ENCODE data around the gene TFEB.

The TFEB gene

GRCh38 chr6:41763470-41763869 lies 28.1 kb upstream of the TFEB start:
- H3K4me3 ChIP-seq (ENCODE audit: low read depth, low read length) = no peak overlapping the region
- TF ChIP-seq, protein P1, sequence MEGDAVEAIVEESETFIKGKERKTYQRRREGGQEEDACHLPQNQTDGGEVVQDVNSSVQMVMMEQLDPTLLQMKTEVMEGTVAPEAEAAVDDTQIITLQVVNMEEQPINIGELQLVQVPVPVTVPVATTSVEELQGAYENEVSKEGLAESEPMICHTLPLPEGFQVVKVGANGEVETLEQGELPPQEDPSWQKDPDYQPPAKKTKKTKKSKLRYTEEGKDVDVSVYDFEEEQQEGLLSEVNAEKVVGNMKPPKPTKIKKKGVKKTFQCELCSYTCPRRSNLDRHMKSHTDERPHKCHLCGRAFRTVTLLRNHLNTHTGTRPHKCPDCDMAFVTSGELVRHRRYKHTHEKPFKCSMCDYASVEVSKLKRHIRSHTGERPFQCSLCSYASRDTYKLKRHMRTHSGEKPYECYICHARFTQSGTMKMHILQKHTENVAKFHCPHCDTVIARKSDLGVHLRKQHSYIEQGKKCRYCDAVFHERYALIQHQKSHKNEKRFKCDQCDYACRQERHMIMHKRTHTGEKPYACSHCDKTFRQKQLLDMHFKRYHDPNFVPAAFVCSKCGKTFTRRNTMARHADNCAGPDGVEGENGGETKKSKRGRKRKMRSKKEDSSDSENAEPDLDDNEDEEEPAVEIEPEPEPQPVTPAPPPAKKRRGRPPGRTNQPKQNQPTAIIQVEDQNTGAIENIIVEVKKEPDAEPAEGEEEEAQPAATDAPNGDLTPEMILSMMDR (IDR thresholded peaks at IDR 0.05; ENCODE audit: low read depth, low read length) = no peak
- in situ Hi-C loops (cut with HindIII; ENCODE audit: low sequenced_read_pairs) = no loop called here
- no peak for DNase-seq (ENCODE audit: low read depth, low spot score)

- in situ Hi-C loops (cut with HindIII; ENCODE audit: low sequenced_read_pairs) = no loop called here
- no peak for DNase-seq (ENCODE audit: low read depth, low spot score)
- TF ChIP-seq, protein P1 (IDR thresholded peaks at IDR 0.05; ENCODE audit: low read depth, low read length) = no peak
- H3K4me3 ChIP-seq (ENCODE audit: low read depth, low read length) = no peak overlapping the region
These were observed 24.6 kb upstream of the TFEB start for GRCh38 chr6:41759905-41760579.

- TF ChIP-seq, protein P1 (IDR thresholded peaks at IDR 0.05; ENCODE audit: low read depth, low read length) = no peak
- in situ Hi-C loops (cut with HindIII; ENCODE audit: low sequenced_read_pairs) = no loop called here
These were observed 23.9 kb upstream of the TFEB start for GRCh38 chr6:41759106-41759904.

DNA sequence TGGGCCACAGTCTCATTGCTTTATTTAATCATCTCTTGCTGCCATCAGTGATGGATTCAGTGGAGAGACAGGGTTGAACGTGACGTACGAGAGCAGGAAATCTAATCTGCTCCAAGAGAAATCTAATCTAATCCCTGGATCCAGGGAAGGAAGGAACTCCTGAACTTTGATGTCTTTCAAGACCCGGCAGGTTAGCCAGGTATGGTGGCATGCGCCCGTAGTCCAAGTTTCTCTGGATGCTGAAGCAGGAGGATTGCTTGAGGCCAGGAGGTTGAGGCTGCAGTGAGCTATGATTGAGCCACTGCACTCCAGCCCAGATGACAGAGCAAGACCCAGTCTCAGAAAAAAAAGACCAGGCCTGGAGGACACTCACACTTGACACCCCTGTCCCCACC lies 23.2 kb upstream of the TFEB start:
- TF ChIP-seq, protein P1 (IDR thresholded peaks at IDR 0.05; ENCODE audit: low read depth, low read length) = no peak

More at GRCh38 chr6:41759106-41759904, 23.9 kb upstream of the TFEB start:
- no peak for DNase-seq (ENCODE audit: low read depth, low spot score)
- H3K4me3 ChIP-seq (ENCODE audit: low read depth, low read length) = no peak overlapping the region

DNA sequence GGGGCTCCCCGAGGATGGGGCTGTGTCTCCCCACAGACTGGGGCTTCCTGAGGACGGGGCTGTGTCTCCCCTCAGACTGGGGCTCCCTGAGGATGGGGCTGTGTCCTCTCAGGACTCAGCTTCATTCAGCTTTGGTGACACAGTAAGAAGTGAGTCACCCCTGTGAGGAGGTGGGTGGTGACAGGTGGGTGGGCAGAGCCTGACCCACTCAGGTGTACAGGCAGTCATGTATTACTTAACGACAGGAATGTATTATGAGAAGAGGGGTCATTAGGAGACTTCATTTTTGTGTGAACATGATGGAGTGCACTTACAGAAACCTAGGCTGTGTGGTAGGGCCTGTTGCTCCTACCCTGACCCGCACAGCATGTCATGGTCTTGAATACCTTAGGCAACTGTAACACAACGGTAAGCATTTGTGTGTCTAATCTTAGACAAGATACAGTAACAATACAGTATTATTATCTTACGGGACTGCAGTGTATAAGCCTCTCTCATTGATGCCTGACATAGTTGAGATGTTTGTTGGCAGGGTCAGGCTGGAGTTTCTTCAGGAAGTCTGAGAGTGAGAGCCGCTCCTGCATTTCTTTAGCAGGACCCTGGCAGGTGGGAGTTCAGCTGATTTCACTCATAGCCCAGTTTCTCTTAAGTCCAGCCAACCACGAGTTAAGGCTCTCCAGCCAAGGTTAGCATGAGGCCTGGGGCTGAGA lies 22.7 kb upstream of the TFEB start:
- H3K4me3 ChIP-seq (ENCODE audit: low read depth, low read length) = no peak overlapping the region
- no peak for DNase-seq (ENCODE audit: low read depth, low spot score)
- in situ Hi-C loops (cut with HindIII; ENCODE audit: low sequenced_read_pairs) = no loop called here
- TF ChIP-seq, protein P1 (IDR thresholded peaks at IDR 0.05; ENCODE audit: low read depth, low read length) = no peak

More for the DNA sequence above, 23.2 kb upstream of the TFEB start:
- in situ Hi-C loops (cut with HindIII; ENCODE audit: low sequenced_read_pairs) = no loop called here
- no peak for DNase-seq (ENCODE audit: low read depth, low spot score)
- H3K4me3 ChIP-seq (ENCODE audit: low read depth, low read length) = no peak overlapping the region

GRCh38 chr6:41757271-41757670 lies 21.9 kb upstream of the TFEB start:
- TF ChIP-seq, protein P1 (IDR thresholded peaks at IDR 0.05; ENCODE audit: low read depth, low read length) = no peak
- H3K4me3 ChIP-seq (ENCODE audit: low read depth, low read length) = no peak overlapping the region
- in situ Hi-C loops (cut with HindIII; ENCODE audit: low sequenced_read_pairs) = no loop called here
- DNase-seq (ENCODE audit: low read depth, low spot score) = no peak

Measured in astrocyte of the spinal cord (primary cell).